HG02571 (cell line): Measurements from ENCODE around the gene KRTAP27-1.

Experiments used
- ATAC-seq: cut with Tn5 transposase; IDR thresholded peaks from one replicate; pipeline ENCODE4 v1.9.1; 2021; ENCODE audit warnings: mild to moderate bottlenecking, moderate library complexity; ENCODE audit not compliant: unreplicated experiment

Gene KRTAP27-1

DNA sequence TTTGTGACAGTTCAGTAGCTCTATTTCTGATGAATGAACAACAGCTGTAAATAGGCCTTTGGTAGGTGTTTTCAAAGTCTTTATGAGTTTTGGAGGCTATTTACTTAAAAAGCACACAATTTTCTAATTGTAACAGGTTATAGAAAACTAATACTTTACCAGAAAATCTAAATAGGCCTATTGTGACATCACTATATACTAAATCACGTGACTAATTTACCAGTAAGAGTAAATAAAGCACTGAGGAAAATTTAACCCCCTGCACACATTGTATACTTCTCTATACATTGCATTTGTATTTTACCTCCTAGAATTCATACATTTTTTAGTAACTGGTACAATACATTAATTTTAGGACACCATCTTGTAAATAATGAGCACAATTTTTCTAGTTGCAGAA lies 32.4 kb downstream of the KRTAP27-1 start:
- ATAC-seq = no peak

DNA sequence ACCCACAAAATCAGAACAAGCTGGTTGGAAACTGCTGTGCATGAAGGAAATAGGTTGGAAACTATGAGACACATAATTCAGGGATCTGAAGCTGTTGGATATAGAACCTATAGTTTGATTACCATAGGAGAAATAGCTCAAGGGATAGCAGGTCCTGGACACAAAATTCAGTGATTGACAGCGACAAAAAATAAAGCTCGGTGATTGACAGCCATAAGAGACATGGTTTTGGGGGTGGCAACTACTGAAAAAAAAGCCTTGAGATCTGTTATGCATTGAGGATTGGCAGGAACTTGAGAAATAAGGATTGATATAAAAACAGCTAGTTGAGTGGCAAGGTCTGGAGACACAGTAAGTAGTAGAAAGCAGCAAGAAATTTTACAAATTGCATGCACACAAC lies 48.3 kb downstream of the KRTAP27-1 start, which contains the start of gene KRTAP25-1:
Gene KRTAP25-1 (minus strand): TSS at position 300 of the 400 bp plus-strand sequence. CDS start 24 bp downstream, at position 276.
- no peak for ATAC-seq
